MM.1S (cell line): ENCODE measurements around the gene RDH16.
"Not testable (repeated sequence)": the region's sequence is repeated elsewhere in the genome, so short reads cannot be mapped to it uniquely, and the experiment has no call there.

ENCODE experiments used
- DNase-seq: peaks from one replicate; pipeline ENCODE4 v3.0.0-alpha.2; 2015
- H2AFZ ChIP-seq: fragments of 300-600 bp; sonication (generic); 2 replicates; pipeline ENCODE4 v1.6.0; 2016; ENCODE audit warnings: antibody characterized with exemption, low read length
- H3F3A ChIP-seq: fragments of 300-600 bp; sonication (generic); 2 replicates; pipeline ENCODE4 v1.6.1; 2016; ENCODE audit warnings: mild to moderate bottlenecking, antibody characterized with exemption, low read length, moderate library complexity, mixed read lengths; ENCODE audit not compliant: insufficient read depth
- H3K27ac ChIP-seq: fragments of 300-600 bp; sonication (generic); 2 replicates; pipeline ENCODE4 v1.5.1; 2016; ENCODE audit warnings: mild to moderate bottlenecking, low read length
- H3K27me3 ChIP-seq: fragments of 300-600 bp; sonication (generic); replicated peaks from 2 replicates; pipeline ENCODE4 v1.6.0; 2016; ENCODE audit warnings: low read length; ENCODE audit not compliant: insufficient read depth
- H3K36me3 ChIP-seq: fragments of 300-600 bp; sonication (generic); replicated peaks from 2 replicates; pipeline ENCODE4 v1.6.1; 2016; ENCODE audit warnings: mild to moderate bottlenecking, low read length, mixed read lengths; ENCODE audit not compliant: insufficient read depth
- H3K4me1 ChIP-seq: fragments of 300-600 bp; sonication (generic); 2 replicates; pipeline ENCODE4 v1.6.1; 2016; ENCODE audit warnings: low read length, mixed read lengths
- H3K4me2 ChIP-seq: fragments of 300-600 bp; sonication (generic); 2 replicates; pipeline ENCODE4 v1.6.0; 2016; ENCODE audit warnings: low read depth, low read length
- H3K4me3 ChIP-seq: fragments of 300-600 bp; sonication (generic); 2 replicates; pipeline ENCODE4 v1.5.1; 2016; ENCODE audit warnings: low read length, mixed read lengths
- H3K79me2 ChIP-seq: fragments of 300-600 bp; sonication (generic); 2 replicates; pipeline ENCODE4 v1.6.1; 2016; ENCODE audit warnings: mixed run types, low read length, mixed read lengths
- H3K9ac ChIP-seq: fragments of 300-600 bp; sonication (generic); 2 replicates; pipeline ENCODE4 v1.6.1; 2016; ENCODE audit warnings: low read length, mixed read lengths
- H3K9me2 ChIP-seq: fragments of 300-600 bp; sonication (generic); replicated peaks from 2 replicates; pipeline ENCODE4 v1.6.1; 2016; ENCODE audit warnings: mild to moderate bottlenecking, low read length, mixed read lengths; ENCODE audit not compliant: insufficient read depth
- H3K9me3 ChIP-seq: fragments of 300-600 bp; sonication (generic); replicated peaks from 2 replicates; pipeline ENCODE4 v1.6.1; 2016; ENCODE audit warnings: mild to moderate bottlenecking, low read length, mixed read lengths; ENCODE audit not compliant: insufficient read depth
- H4K20me1 ChIP-seq: fragments of 300-600 bp; sonication (generic); 2 replicates; pipeline ENCODE4 v1.6.1; 2016; ENCODE audit warnings: mild to moderate bottlenecking, low read length, moderate library complexity, mixed read lengths; ENCODE audit not compliant: insufficient read depth
- CTCF ChIP-seq: fragments of 300-600 bp; sonication (generic); IDR thresholded peaks from 2 replicates; pipeline ENCODE4 v1.5.1; 2016; ENCODE audit warnings: antibody characterized with exemption, low read length, mixed read lengths
- EZH2 ChIP-seq: fragments of 300-600 bp; sonication (generic); optimal IDR thresholded peaks from 2 replicates; pipeline ENCODE3; 2017; ENCODE audit warnings: low read depth, mild to moderate bottlenecking, antibody characterized with exemption, low read length, mixed read lengths
- EZH2phosphoT487 ChIP-seq: fragments of 300-600 bp; sonication (generic); IDR thresholded peaks from 2 replicates; pipeline ENCODE4 v1.6.1; 2018; ENCODE audit warnings: antibody characterized with exemption, low read length

Gene RDH16

GRCh38 chr12:56922031-56922430, 35.4 kb downstream of the RDH16 start:
- H3K9me2 ChIP-seq: no peaks in the 10 kb centered on the region
- no peak overlapping the region for H3K9ac ChIP-seq
- H3K4me2 ChIP-seq: no peak overlapping the region
- no peaks in the 10 kb centered on the region for H3K79me2 ChIP-seq
- no peaks in the 10 kb centered on the region for H3F3A ChIP-seq
- no peak overlapping the region for H2AFZ ChIP-seq
- no peaks in the 10 kb centered on the region for H3K9me3 ChIP-seq
- no peaks in the 10 kb centered on the region for H3K36me3 ChIP-seq
- H4K20me1 ChIP-seq: no peaks in the 10 kb centered on the region
- no peaks in the 10 kb centered on the region for H3K27me3 ChIP-seq
- TF ChIP-seq CTCF: no peak
- TF ChIP-seq EZH2phosphoT487: no peak
- TF ChIP-seq EZH2: no peak
- no peak overlapping the region for H3K27ac ChIP-seq
- no peak for DNase-seq
- no peaks in the 10 kb centered on the region for H3K4me1 ChIP-seq
- H3K4me3 ChIP-seq: no peak overlapping the region

- TF ChIP-seq EZH2phosphoT487 (no peak), CTCF (no peak), EZH2 (no peak)
- Histone ChIP-seq H4K20me1 (no peaks in the 10 kb centered on the region), H3K4me1 (no peaks in the 10 kb centered on the region), H2AFZ (no peak overlapping the region), H3K36me3 (no peaks in the 10 kb centered on the region), H3K79me2 (no peaks in the 10 kb centered on the region), H3K4me2 (no peak overlapping the region), H3K27me3 (no peaks in the 10 kb centered on the region), H3K4me3 (no peak overlapping the region), H3K27ac (no peak overlapping the region), H3K9ac (no peak overlapping the region), H3K9me2 (no peaks in the 10 kb centered on the region), H3F3A (no peaks in the 10 kb centered on the region), H3K9me3 (no peaks in the 10 kb centered on the region)
- DNase-seq: no peak
These were observed 36.1 kb downstream of the RDH16 start for GRCh38 chr12:56921346-56921745.

GRCh38 chr12:56918139-56918538, 39.3 kb downstream of the RDH16 start:
- not testable (repeated sequence) for H2AFZ ChIP-seq, DNase-seq, H4K20me1 ChIP-seq, H3K4me3 ChIP-seq, H3K9me3 ChIP-seq, H3K79me2 ChIP-seq, H3K27me3 ChIP-seq, H3K9ac ChIP-seq, H3K36me3 ChIP-seq, H3K4me1 ChIP-seq, H3K9me2 ChIP-seq, H3F3A ChIP-seq, H3K27ac ChIP-seq, H3K4me2 ChIP-seq

- Histone ChIP-seq H3F3A (no peaks in the 10 kb centered on the region), H3K36me3 (no peaks in the 10 kb centered on the region)
These were observed 40.4 kb downstream of the RDH16 start for GRCh38 chr12:56916996-56917333.

More at GRCh38 chr12:56916996-56917333, 40.4 kb downstream of the RDH16 start:
- Histone ChIP-seq H4K20me1 (no peaks in the 10 kb centered on the region), H3K4me2 (no peak overlapping the region), H3K4me3 (no peak overlapping the region), H3K9me3 (no peaks in the 10 kb centered on the region), H2AFZ (no peak overlapping the region), H3K9ac (no peak overlapping the region), H3K79me2 (no peaks in the 10 kb centered on the region), H3K4me1 (no peaks in the 10 kb centered on the region), H3K27me3 (no peaks in the 10 kb centered on the region), H3K9me2 (no peaks in the 10 kb centered on the region), H3K27ac (no peak overlapping the region)
- no peak for DNase-seq
- TF ChIP-seq EZH2: no peak
- TF ChIP-seq EZH2phosphoT487: no peak
- TF ChIP-seq CTCF: no peak
